A549 (cell line): ENCODE measurements around the gene FOXP3.

ENCODE experiments used
- CTCF ChIP-seq: fragments of >200 bp; sonication (Bioruptor Twin); formaldehyde crosslinking; IDR thresholded peaks from 3 replicates; pipeline ENCODE4 v1.5.1; 2016
- ESRRA ChIP-seq: fragments of 150-350 bp; IDR thresholded peaks from 2 replicates; pipeline ENCODE4 v1.6.1; 2014; ENCODE audit warnings: mild to moderate bottlenecking, low read length, borderline replicate concordance
- POLR2A ChIP-seq: IDR thresholded peaks from 2 replicates; pipeline ENCODE4 v1.6.1; 2012; ENCODE audit warnings: mild to moderate bottlenecking, low read length
- RFX5 ChIP-seq: fragments of 450-650 bp; IDR thresholded peaks from 2 replicates; pipeline ENCODE4 v1.7.1; 2014; ENCODE audit warnings: antibody characterized with exemption, mild to moderate bottlenecking, moderate library complexity
- TF ChIP-seq, protein P1 (sequence below): fragments of 250-450 bp; sonication (Bioruptor Pico); IDR thresholded peaks from 2 replicates; pipeline ENCODE4 v1.5.0; 2020; ENCODE audit warnings: low read depth, mild to moderate bottlenecking, moderate library complexity

- TF ChIP-seq RFX5 = no peak
- TF ChIP-seq CTCF = no peak
- TF ChIP-seq, protein P1, sequence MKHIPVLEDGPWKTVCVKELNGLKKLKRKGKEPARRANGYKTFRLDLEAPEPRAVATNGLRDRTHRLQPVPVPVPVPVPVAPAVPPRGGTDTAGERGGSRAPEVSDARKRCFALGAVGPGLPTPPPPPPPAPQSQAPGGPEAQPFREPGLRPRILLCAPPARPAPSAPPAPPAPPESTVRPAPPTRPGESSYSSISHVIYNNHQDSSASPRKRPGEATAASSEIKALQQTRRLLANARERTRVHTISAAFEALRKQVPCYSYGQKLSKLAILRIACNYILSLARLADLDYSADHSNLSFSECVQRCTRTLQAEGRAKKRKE (CRISPR knock-in tag) = no peak
- no peak for TF ChIP-seq POLR2A
- no peak for TF ChIP-seq ESRRA
Observed at GRCh38 chrX:49272421-49272820, 7.9 kb upstream of the FOXP3 start.
